GM21576 (cell line): ENCODE measurements around the gene ERAL1.
"Not testable (repeated sequence)": the region's sequence is repeated elsewhere in the genome, so short reads cannot be mapped to it uniquely, and the experiment has no call there.

ENCODE experiments used
- ATAC-seq: cut with Tn5 transposase; IDR thresholded peaks from one replicate; pipeline ENCODE4 v1.9.1; 2021; ENCODE audit warnings: mild to moderate bottlenecking, moderate library complexity; ENCODE audit not compliant: unreplicated experiment

The ERAL1 gene

DNA sequence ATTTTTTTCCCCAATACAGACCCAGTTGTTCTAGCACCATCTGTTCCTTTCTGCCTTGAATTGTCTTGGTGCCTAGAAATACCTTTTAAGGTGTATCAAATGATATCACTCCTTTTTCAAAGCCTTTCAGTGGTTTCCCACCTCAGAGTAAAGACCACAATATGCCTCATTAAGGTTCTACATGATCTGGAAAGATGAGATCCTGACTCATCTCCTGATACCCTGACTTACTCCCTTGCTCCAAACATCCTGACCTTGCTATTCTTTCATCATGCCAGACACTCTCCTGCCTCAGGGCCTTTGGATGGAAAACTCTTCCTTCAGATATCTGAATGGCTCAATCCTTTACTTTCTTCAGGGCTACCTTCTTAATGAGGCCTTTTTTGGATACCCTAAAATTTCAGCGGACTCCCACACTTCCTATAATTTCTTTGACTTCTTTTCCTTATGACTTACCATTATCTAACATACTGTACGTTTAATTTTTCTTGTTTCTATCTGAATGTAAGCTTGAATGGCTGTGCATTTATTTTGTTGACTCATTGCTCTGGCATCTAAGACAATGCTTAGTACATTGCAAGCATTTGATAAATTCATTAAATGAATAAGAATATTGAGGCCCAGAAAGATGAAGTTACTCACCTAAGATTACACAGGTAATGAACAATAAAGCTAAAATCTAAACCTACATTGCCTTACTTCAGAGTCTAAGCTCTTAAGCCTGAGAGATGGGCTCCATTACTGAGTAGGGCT lies 23.5 kb downstream of the ERAL1 start:
- ATAC-seq: no peak

DNA sequence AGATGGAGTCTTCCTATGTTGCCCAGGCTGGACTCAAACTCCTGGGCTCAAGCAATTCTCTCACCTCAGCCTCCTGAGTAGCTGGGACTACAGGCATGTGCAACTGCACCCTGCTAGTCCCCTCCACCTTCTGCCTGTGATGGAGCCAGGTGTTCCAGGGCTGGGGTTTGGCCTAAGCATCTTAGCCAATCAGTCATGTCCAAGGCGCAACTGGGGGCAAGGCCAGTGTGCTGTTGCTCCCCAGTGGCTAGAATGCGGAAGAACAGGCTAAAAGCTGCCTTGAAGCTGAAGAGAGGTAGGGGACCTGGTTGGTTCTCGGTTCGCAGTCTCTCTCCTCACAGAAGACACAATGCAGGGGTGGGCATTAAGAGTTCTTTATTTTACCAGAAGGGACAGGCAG lies 24.2 kb downstream of the ERAL1 start:
- no peak for ATAC-seq

DNA sequence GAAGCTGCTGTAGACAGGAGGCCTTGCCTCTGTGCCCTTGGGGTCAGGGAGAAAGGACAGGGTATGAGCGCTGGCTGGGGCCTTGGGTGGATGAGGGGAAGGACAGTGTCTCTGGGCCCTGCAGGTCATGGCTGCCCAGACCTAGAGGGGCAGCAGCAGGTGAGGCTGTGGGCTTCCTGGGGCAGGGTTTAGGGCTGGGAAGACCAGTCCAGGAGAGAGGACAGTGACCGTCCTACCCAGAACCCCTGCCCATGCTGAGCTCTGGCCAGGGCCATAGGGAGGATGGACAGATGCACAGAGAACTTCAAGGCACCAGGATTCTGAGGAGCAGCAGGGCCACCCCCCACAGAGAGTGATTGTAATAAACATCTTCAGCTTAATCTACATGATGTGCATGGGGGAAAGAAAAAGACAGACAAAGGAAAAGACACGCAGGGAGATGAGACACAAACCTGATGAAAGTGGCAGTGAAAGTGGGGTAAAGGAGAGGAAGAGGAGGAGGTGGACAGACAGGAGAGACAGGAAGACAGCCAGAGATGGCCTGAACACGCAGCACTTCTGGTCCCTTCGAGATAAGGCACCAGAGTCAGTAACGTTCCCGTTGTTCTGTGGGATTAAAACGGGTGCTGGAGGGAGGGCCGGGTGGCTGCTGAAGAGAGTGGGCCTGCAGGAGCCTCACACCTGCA lies 25.2 kb downstream of the ERAL1 start:
- no peak for ATAC-seq

DNA sequence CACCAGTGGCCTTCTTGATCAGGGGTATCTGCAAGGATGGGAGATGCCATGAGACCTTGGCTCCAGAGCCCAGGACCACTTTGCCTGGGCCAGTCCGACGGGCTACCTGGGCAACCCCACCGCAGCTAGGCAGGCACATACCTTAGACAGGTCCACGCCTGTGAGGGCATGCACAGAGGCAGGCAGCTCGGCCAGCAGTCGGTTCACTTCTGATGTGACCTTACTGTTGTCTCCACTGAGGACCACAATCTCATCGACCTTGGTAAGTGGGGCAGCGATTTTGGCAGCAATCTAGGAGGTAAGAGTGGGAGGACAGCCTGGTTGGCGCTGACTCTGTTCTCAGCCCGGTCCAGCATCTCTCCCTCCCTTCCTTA lies 25.7 kb downstream of the ERAL1 start:
- no peak for ATAC-seq

DNA sequence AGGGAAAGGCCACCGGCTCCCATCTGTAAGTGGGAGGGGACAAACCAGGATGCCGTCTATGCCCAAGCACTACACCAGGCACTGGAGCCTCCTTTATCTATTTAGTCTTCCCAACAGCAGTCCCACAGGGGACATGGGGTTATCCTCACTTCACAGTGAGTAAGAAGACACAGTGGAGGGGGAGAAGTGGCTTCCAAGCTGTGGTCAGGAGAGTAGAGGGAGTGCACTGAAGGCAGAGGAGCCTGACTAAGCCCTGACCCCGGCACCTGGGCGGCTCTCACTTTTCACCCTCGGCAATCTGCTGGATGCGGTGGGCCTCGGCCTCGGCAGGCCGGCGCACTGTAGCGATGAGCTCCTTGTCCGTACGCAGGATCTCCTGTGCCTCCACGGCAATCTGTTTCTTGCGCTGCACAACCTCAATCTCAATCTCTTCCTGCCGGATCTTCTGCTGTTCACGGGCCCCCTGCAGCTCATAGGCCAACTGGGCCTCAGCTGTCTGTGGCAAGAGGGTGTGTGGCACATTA lies 26.8 kb downstream of the ERAL1 start:
- ATAC-seq: no peak

DNA sequence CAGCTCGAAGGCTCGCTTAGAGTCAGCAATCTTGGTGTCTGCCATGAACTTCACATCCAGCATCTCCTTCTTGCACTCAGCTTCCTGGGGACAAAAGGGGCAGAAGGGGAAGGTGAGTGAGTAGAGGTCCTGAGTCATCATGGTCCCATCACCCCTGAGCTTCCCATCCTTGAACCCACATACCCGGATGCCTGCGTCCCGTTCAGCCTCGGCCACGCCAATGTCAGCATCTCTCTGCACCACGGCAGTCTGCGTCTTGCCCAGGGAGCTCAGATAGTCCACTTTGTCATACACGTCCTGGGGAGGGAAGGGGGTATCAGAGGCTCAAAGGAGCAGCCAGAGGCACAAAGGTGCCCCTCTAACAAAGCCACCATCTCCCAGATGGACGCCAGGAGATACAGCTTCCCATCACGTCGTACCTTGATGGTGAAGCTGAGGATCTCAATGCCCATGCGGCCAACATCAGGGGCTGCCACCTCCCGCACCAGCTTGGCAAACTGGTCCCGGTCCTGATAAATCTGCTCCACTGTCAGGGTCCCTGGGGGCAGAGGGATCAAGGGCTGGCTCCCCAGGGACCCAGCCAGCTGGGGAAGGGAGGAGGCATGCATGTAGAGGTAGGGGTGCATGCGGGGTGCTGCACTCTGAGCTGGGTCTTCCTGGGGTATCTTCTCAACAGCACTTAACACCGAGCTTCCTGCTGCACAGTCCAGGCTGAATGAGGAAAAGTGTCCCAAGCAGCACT lies 27.5 kb downstream of the ERAL1 start:
- no peak for ATAC-seq

DNA sequence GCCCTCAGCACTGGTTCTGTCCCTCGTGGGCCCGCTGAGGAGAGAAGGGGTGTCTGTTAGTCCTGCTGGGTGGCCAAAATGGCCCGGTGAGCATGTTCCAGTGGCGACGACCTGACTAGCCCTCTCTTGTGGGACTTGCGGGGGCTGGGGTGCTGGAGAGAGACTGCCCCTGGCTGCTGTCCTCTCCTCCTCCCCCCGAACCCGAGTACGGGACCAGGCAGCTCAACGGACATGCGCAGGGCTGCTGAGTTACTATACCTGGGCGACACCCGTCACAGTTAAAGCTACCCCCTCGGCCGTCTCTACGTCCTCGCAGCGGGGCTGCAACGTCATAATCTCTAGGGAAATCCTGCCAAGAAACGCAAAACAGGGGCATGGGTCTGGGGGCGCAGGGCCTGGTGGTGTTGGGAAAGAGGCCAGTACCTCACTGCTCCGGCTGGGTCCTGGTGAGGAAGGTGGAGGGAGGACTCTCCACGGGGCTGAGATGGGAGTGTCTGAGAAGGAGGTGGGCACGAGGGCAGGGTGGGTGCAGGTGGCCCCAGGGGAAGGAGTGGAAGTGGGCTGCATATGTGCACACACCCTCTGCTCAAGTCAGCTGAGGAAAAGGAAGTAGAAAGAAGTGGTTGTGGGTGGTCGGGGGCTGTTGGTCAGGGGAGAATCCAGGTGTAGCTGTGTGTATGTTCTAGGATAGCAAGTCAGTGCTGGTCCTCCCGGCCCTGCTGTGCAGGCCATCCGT lies 29.3 kb downstream of the ERAL1 start:
- no peak for ATAC-seq

DNA sequence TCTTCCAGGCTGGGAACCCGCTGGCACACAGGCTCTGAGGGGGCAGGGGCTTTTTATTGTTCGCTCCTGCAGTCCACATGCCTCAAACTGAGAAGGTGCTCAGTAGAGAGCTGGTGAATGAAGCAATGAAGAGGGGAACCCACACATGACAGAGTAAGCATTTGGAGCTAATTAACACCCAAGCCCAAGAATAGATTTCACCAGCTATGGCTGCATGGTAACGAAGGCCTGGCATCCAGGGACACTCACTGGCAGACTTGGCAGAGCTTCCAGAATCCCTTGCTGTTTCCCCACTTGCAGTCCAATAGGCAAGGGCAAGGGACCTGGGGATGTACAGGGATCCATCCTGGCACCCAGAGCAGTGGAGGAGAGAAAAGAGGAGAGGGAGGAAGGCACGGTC lies 30.5 kb downstream of the ERAL1 start:
- no peak for ATAC-seq

DNA sequence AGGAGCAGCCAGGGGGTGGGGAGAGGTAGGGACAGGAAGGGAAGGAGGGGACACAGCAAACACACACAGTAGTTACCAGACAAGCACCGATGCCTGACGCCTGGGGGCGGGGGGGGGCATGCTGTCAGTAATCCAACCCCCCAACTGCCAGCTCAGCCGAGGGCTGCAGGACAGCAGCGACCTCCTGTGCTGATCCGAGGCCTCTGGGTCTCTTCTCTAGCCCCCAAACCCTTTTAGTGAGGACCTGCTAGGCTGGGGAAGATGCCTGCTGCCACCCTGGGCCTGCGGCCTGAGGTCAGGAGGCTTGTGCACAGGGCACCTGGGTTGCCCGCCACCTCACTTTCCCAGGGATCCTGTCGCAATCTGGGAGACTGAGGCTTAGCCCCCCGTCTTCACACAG lies 31.1 kb downstream of the ERAL1 start:
- no peak for ATAC-seq

DNA sequence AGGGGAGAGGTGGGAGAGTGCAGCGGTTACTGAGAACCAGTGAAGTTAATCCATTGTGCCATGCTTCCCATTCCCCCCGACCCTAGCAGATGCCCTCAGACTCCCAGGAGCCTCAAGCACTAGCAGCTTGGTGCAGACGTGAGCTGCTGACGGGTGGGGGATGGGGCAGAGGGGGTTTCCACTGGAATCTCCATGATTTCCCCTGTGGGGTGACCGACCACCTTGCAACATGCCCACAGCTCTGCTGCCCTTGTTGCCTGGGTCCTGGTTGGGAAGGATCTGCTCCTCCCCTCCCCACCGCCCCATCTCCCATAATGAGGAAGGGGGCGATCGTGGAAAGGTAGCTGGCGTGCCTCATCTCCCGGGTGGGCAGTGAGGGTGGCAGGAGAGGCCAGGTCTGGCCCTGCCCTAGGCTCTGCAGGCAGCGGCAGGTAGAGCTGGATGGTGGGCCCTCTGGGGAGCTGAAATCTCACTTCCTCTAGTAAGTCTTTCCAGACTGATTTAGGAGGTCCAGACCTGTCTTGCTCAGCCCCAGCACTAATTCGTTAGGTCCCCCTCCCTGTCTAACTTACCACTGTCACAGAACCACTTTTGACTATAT lies 33.2 kb downstream of the ERAL1 start:
- no peak for ATAC-seq

DNA sequence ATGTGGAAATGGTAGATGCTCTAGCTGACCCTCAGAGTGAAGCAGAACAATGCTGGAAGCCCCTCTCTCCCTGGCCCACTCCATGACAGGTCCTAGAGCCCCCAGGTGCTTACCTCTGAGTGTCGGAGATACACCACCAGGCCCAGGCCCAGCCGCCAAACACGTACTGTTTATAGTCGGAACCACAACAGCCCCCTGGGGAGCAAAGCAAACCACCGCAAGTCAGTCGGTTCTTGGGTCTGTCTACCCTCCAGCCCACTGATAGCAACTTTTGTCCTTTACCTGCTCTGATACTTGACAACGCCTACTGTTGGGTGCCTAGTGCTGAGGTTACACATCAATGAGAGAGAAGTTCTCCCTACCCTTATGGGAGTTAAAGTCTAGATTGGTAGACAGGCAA lies 34.0 kb downstream of the ERAL1 start:
- ATAC-seq: no peak

DNA sequence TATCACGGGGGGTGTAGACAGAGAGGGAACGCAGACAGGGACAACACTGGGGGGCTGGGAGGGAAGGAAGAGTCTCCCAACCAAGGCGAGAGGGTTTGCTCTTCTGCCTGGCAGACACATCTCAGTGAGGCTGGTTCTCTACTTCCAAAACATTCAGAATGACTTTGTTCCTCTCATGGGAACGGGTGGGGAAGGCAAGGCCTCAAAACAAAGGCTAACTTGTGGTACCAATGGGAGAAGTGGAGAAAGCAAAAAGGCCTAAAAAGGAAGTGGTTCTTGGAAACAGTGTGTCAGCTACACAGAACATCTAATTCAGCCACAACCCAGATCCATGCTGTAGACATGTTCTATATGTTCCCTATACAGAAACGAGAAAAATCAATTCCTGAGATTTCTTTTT lies 35.2 kb downstream of the ERAL1 start:
- ATAC-seq: no peak

DNA sequence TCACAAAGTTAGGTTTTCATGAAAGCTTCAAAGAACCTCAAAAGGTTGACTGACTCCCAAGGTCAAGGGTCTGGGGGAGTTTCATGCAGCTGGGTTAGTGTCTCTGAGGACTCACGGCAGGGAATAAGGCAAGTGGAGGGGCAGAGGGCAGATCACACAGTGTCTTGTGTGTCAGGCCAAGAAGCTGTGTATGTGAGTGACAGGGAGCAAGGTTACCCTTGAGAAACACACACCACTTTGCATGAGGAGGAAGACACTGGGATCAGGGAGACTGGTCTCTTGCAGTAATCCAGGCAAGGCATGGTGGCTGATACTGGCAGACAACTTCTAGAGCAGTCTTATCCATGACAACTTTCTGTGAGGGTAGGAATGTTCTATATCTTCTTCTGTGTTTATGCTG lies 36.4 kb downstream of the ERAL1 start:
- ATAC-seq: no peak

DNA sequence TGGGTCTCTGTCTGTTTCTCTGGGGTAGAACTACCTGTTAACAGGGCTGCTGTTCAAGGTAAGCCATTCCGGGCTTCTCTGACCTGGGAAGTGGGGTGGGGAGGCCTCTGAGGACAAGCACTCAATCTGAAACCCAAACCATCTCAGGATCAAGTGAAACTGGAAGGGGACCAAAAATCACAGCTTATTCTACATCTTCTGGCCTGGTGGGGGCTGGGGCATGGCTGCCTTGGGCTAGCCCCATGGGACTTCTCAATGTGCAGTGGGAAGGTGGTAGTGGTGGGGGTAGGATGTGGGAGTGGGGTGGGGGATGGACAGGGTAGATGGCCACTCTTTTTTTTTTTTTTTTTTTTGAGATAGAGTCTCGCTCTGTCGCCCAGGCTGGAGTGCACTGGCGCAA lies 37.2 kb downstream of the ERAL1 start:
- no peak for ATAC-seq

DNA sequence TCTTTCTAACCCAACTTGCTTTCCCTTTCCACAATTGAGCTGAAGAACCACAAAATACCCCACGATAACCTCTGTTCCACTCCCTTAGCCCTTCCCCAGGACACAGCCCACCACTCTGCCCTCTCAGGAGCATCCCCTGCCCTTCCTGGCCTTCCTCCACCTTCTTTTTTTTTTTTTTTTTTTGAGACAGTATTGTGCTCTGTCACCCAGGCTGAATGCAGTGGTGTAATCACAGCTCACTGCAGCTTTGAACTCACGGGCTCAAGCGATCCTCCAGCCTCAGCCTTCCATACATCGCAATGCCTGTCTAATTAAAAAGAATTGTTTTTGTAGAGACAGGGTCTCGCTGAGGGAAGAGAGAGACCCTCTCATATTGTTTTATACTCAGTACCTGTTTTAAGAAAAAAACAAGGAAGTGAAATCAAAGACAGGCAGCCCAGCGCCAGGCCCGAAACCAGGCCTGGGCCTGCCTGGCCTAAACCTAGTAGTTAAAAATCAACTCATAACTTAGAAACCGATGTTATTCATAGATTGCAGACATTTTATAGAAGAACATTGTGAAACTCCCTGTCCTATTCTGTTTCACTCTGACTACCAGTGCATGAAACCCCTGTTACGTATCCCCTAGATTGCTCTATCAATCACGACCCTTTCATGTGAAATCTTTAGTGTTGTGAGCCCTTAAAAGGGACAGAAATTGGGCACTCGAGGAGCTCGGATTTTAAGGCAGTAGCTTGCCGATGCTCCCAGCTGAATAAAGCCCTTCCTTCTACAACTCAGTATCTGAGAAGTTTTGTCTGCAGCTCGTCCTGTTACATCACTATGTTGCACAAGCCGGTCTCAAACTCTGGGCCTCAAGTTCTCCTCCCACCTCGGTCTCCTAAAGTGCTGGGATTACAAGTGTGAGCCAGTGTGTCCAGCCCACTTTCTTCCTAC lies 38.7 kb downstream of the ERAL1 start:
- not testable (repeated sequence) for ATAC-seq

DNA sequence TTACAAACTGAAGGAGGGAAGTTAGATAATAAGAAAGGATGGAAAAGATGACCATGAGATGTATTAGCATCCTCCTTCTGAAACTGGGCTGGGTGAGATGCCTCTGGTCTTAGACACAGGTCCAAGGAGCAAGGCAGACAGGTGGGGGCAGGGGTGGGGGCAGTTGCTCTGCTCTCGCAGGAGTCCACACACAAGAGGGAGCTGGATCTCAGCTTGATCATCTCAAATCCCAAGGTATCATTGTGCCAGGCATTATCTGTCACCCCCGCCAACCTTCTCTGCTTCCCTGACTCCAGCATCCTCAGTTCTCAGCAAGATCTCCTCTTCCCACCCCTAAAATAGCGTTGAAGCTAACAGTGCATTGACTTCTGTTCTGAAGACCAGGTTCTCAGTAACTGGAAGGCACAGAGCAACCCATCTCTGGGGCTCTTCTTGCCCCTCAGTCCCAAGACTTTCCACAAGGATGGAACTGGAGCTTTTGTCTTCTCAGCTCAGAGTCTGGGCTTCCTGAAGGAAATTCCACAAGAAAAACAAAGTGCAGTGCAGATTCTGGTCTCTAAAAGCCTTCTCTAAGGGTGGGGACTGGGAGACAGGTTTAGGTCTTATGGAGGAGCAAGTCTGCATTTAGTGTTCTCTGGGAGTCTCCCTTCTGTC lies 41.1 kb downstream of the ERAL1 start:
- no peak for ATAC-seq

DNA sequence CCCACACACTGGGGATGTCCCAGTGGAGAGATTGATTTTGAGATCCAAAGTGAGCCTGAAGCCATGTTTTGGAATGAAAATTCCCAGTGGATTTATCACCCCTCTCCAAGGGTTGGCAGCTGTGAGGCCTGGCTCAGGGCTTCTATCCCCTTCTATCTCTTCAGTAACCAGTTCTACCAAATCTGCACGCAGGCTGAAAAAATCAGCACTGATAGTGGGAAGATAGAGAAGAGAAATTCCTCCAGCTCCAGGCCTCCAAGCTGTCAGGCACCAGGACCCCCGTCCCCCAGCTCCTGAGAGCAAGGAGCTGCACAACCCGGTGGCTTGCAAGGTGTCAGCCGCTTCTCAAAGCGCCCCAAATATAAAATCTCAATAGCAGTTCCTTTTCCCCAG lies 41.7 kb downstream of the ERAL1 start:
- no peak for ATAC-seq

DNA sequence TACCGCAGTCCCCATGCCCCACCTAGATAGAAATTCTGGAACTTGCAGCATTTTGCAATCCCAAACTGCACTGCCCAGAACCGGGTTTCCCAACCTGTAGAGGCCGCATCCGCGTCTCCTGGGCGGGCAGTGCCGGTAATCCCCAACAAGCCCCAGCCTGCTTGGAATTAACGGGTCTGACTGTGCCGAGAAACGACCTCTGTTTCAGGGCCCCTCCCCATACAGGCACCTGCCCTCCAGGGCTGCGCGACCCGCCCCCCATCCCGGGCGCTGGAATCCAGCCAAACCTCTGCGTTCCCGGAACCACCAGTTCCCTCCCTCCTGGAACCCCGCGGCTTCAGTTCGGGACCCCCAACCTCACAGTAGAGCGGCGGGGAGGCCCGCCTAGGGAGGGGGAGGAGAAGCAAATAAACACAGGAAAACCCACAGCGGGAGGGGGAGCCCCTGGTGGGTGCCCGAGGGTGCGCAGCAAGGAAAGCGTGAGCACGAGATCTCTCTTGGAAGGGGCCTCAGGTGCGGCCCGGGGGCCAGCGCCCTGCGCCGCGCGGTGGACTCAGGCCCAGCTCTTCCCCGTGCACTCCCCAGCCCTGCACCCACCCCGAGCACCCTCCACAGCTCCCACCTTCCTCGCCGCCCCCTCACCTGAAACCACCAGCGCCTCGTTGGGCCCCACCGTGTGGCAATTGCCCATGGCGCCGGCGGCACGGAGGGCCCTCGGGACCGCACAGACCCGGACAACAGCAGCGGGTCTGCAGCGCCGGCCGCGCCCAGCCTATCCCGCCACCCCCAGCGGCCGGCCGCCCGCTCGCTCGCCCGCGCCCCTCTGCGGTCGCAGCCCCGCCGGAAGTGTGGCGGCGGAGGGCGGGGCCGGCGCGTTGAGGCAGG lies 42.3 kb downstream of the ERAL1 start, which contains the start of gene FLOT2:
Gene FLOT2, minus strand, starts transcription at position 850 of the 885 bp plus-strand sequence. Its CDS starts 159 bp downstream, at position 691.
- ATAC-seq: no peak
